Activated CD8-positive, alpha-beta memory T cell treated with anti-CD3 and anti-CD28 coated beads, Interleukin-2, amount 50 U/mL, for 1 hour (primary cell): ENCODE results near the gene GOLT1A.
"Not testable (repeated sequence)": the region's sequence is repeated elsewhere in the genome, so short reads cannot be mapped to it uniquely, and the experiment has no call there.

Experiments used
- DNase-seq: peaks from one replicate; pipeline ENCODE4 v3.0.0-alpha.2; 2020; ENCODE audit errors: extremely low read depth

Gene GOLT1A

DNA sequence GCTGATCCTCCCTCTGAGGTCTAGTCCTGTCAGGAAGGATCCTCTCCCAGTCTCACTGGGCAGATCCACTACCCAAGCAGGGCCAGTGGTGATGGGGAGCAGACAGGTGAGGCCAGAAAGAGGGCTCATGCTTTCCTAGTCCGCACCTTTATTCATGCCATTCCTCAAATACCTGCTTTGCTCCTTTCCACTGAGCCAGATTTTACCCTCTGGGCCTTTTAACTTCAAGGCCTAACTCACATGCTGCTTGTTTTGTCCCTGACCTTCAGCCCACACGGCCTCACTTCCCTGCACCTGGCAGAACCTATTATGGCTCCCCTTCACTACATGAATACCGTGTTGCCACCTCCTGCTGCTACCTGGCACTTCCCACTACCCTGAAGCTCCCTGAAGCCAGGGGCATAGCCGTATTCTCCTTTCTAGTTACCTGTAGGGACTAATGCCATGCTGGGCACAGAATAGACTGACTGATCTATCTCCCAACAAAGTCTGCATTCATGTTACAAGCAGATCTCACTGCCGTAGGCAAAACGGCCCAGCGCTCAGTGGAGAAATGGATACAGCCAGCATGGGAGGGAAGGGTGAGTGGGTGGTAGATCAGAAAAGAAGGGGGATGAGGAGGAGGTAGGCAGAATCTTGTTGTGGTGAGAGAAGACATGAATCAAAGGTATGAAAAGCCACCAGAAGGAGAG is 36.1 kb upstream of the GOLT1A start:
- no peak for DNase-seq

DNA sequence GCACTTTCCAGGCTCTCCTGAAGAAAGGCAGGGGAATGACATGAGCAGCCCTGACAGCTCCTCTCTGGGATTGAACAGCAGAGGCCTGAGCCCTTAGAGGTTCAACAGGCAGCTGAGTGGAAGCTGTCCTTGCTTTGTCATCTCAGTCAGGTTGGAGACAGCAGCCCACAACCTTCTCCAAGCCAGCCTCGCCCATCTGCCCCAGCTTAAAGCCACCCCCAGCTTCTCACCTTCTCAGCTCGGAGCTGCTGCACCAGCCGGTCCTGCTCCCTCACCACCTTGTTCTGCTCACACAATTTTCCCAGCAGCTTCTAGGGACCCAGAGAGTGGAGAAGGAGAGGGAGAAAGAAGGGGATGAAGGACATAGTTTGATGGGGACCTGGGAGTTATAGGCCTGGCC is 35.2 kb upstream of the GOLT1A start:
- DNase-seq = no peak

DNA sequence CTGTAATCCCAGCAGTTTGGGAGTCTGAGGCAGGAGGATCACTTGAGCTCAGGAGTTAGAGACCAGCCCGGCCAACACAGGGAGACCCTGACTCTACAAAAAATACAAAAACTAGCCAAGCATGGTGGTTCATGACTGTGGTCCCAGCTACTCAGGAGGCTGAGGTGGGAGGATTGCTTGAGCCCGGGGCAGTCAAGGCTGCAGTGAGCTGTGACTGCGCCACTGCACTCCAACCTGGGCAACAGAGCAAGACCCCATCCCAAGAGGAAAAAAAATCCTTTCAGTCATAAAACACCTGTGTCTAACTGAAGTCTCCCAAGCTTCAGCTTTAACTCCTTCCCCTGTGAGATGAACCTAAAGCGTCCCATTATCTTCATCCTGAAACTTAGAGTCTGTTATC is 33.1 kb upstream of the GOLT1A start:
- DNase-seq = no peak

DNA sequence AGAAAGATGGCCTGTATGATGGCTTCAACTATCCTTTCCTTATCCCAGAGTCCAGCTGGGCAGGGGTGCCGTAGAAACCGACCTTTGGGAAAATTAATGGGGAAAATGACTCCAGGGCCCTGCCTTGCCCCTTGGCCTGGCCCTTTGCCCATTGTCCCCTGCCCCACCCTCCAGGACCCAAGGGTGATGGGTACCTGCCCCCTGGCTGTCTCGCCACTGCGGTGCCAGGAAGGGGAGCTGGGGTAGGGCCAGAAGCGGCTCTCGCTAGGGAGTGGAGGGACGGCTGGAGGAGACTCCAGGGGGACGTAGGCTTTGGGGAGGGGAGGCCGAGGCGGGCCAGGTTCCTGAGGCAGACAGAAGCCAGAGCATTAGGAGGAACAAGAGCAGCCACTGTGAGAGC is 29.1 kb upstream of the GOLT1A start:
- DNase-seq = no peak

GRCh38 chr1:204241914-204242313 is 28.1 kb upstream of the GOLT1A start:
- no peak for DNase-seq

GRCh38 chr1:204241050-204241449 is 27.3 kb upstream of the GOLT1A start:
- no peak for DNase-seq

DNA sequence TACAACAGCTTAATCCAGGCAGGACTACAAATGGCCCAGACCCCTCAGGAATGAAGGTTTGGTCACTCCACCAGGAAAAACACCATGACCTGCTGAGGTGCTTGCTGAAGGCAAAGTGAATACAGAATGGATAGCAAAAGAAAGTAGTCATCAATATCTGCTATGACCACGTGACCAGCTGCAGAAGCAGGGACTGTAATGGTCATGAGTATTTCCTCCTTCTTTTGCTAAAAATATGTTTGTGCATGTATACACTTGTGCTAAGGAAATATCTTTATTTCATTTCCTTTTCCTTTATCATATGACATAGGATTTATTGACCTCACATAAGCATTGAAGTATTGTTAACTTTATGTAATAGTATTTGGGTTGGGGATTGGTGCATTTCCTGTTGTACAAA is 26.4 kb upstream of the GOLT1A start:
- DNase-seq = no peak

- DNase-seq = not testable (repeated sequence)
Measured at GRCh38 chr1:204239401-204239800, 25.6 kb upstream of the GOLT1A start.

DNA sequence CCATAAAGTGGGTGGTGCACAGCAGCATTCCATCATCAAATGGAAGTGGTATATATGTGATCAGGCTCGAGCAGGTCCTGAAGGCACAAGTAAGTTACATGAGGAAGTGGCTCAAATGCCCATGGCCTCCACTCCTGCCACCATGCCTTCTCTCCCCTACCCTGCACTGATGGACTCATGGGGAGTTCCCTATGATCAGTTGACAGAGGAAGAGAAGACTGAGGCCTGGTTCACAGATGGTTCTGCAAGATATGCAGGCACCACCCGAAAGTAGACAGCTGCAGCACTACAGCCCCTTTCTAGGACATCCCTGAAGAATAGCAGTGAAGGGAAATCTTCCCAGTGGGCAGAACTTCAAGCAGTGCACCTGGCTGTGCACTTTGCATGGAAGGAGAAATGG is 24.7 kb upstream of the GOLT1A start:
- DNase-seq = not testable (repeated sequence)

DNA sequence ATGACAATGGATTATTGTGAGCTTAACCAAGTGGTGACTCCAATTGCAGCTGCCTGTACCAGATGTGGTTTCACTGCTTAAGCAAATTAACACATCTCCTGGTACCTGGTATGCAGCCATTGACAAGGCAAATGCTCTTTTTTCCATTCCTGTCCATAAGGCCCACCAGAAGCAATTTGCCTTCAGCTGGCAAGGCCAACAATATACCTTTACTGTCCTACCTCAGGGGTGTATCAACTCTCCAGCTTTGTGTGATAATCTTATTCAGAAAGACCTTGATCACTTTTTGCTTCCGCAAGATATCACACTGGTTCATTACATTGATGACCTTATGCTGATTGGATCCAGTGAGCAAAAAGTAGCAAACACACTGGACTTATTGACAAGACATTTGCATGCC is 23.7 kb upstream of the GOLT1A start:
- DNase-seq = not testable (repeated sequence)

DNA sequence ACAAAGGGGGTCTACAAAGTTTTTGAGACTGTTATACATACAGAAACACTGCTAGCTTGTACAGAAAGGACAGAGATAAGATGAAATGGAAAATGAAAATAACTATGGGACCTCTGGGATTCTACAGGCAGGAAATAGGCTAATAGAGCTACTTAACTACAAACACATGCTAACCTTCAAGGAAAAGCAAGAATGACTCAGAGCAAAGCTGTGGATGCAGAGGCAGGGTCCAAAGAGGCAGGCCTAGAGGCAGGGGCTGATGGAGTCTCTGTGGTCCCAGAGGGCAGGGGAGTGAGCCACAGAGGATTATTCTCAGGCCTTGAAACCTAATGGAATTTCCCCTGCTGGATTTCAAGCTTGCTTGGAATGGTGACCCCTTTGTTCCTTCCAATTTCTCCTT is 18.7 kb upstream of the GOLT1A start:
- no peak for DNase-seq

DNA sequence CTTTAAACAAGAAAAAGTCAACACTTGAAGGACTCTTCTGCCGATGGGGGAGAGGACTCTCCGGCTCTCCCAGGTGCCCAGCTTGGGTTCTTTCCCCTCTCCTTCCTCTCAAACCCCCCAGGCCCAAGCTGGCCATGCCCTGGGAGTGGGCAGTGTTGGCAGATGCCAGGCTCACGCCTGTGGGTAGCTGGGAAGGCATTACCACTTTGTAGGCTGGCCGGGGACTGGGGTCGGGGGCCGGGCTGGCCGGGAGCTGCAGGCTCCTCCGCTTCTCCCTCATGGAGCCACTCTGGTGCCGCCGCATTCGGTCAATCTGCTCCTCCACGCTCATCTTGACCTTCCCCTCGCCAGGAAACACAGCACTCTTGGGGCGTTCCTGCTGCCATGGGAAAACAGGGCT is 16.4 kb upstream of the GOLT1A start:
- no peak for DNase-seq

- DNase-seq = no peak
Measured at GRCh38 chr1:204228896-204229295, 15.1 kb upstream of the GOLT1A start.

DNA sequence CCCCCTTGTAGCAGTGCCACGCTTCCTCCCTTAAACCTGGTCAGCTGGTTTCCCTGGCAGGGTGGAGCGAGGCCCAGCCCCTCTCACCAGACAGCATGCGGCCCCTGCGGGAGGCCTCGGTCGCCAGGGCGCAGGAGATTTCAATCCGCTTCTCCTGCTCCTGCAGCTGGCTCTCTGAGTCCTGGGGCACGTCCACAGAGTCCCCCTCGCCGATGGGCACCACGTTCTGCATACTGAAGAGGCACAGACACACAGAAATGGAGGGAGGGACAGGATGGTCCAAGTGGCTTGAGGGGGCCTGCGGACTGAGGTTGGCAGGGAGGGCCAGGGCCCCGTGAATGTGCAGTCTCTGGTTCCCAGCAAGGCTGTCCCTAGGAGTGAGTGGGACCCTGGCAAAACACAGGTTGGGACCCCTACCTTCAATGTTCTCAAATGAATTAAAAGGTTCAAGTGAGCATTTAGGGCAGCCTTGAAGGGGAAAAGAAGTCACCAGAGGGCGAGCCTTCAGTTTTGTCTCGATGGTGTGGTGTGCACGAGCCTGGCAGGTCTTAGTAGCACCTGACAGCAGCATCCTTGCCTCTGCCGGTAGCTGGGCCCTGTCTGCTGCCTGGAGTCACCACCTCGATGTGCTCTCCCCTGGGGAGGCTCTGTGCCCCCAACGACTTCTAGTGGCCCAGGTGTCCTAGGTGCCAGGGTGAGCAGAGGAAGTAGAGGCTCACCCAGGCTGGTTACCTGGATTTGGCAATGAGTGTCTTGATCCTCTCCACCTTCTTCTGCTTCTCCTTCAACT is 14.4 kb upstream of the GOLT1A start:
- DNase-seq = no peak

DNA sequence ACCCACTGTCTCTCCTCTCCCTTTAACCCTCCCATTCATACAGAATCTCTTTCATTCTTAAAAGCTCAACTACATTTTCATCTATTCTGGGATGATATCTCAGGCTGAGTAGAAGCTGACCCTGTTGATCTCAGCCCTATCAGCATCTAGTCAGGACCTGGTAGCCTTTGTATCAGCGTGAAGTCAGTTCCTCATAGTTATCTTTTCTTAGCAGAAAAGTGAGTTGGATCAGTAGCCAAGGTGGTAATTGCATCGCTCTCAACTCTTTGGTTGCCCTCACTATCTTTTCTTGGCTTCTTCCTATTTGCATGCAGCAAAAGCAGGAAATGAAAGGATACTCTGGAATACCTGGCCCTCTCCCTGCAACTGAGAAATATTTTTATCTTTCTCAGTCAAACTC is 13.6 kb upstream of the GOLT1A start:
- no peak for DNase-seq

DNA sequence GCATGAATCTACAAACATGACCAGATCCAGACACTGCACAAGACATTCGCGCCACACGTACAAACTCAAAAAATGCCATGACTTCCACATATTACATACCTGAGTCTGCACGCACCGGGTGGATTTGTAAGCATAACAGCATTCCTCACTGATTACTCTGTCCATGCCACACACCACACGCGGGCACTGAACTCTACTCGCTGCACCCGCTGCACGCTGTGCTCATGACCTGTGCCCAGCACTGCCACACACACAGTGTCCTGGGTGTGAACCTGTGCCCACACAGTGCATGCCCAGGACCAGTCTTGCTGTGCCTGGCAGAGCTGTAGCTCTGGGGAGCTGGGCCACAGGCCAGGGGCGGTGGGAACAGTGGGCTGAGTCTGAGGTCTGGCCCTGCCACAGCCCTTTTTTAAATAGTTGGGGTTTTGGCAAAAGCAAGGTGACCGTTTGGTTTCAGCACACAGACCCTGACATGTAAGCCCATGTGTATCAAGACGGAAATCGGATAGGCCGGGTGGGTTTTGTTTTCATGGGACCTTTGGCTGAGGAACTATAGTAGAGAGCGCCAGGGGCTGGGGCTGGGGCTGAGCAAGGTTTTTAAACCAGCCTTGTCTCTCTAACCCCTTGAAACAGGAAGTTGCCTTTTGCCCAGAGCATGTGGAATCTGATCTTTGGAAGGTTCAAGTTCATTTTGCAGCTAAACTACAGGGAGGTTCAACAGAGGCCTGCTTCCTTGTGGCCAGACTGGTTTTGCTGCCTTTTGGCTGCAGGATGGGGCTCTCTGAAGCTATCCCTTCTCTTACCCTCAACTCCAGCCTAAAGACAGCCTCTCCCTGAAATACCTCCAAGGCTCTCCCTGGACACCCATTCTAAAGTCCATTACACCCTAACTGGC is 12.3 kb upstream of the GOLT1A start:
- DNase-seq = no peak

DNA sequence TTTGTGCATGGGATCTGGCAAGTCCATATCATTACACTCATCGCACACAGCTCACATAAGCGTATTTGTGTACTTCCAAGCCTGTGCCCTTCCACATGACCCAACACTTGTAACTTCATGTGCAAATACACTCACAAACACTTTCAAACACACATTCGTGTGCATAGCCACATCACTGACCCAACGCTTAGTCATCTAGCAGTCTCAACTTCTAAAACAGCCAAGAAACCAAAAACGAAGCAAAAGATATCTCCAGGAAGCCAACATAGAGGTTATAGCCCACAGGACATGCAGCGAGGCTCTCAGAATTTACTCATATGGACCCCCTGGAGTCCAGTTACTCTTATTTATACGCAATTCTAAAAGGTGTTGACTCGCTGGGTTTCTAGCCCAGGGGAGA is 10.9 kb upstream of the GOLT1A start:
- DNase-seq = no peak

DNA sequence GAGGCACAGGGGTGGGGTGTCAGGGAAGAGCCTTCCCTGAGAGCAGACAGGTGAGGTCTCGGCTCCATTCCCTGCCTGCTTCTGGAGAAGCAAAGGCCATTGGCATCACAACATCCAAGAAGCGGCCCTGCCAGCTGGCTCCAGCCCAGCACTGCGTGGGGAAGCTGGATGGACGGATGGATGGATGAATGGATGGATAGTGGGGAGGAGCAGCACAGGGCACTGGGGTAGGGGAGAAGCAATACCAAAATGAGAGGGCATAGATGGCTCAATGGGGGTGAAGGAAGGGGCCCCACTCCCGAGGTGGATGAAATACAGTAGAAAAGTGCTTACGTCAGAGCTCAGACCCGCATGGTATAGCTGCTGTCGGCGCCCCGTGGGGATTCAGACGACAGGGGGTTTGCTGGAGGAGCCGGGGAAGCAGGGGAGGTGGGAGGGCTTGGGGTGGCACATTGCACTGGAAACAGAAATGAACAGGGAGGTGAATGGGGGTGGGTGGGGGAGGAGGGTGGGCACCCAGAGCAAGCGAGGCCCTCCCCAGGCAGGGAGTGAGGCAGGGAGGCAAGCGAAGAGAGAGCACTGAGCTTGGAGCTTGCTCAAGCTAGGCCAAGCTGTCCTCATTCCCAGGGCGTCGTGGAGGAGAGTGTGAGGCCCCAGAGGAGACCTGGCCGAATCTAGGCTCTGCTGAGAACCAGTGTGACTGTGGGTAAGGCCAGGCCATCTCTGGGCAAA is 9.5 kb upstream of the GOLT1A start:
- DNase-seq = no peak

DNA sequence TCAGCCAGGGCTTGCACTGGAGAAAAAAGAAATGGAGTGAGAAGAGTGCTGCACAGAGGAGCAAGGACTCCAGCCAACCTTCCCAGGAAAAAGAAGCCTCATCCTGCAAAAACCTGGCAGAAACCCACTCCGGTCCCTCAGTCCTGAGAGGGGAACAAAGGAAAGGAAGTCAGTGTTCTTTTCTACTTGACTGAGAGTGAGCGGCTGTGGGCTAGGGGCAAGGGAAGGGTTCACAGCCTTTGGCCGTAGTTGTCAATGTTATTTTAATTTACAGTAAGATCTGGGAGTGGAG is 8.9 kb upstream of the GOLT1A start:
- DNase-seq = no peak

- DNase-seq = no peak
Measured at GRCh38 chr1:204222006-204222763, 8.4 kb upstream of the GOLT1A start.

- no peak for DNase-seq
Measured at GRCh38 chr1:204221271-204221670, 7.5 kb upstream of the GOLT1A start.
